Astrocyte (in vitro differentiated cells and primary cell): ENCODE data around the gene NME9.

ENCODE experiments used
- CTCF ChIP-seq: IDR thresholded peaks from 2 replicates; pipeline ENCODE4 v1.5.1; 2011; ENCODE audit warnings: low read depth, mild to moderate bottlenecking, inconsistent platforms, low read length, moderate library complexity; ENCODE audit not compliant: insufficient read depth
- EZH2 ChIP-seq: IDR thresholded peaks from 2 replicates; pipeline ENCODE4 v1.6.1; 2012; ENCODE audit warnings: mild to moderate bottlenecking, low read length, inconsistent platforms; ENCODE audit not compliant: insufficient read depth

- TF ChIP-seq CTCF (no peak), EZH2 (no peak)
Observed at GRCh38 chr3:138329984-138330293, 288 bp upstream of the NME9 start.
